CD4-positive, alpha-beta T cell (primary cell): ENCODE data around the gene RXRG. TPM values are rescaled to one million over a fixed set of nuclear protein-coding genes. Genes with fewer than 3 reads are reported as not detected.

Experiments
- ATAC-seq: fragments of 200-7000 bp; cut with Tn5 transposase; one replicate; pipeline ENCODE4 v1.10.0; 2022; ENCODE audit warnings: mild to moderate bottlenecking; ENCODE audit not compliant: poor library complexity
- CTCF ChIA-PET: fragments of 350-600 bp; sonication (Branson Sonifier 250); formaldehyde crosslinking; loops from one replicate; lab custom pipeline; 2021; ENCODE audit warnings: antibody characterized with exemption, inconsistent platforms; lab: Charles Lee
- POLR2A ChIA-PET: fragments of 350-600 bp; sonication (Branson Sonifier 250); formaldehyde crosslinking; loops from one replicate; lab custom pipeline; 2021; ENCODE audit warnings: antibody characterized with exemption, inconsistent platforms; lab: Charles Lee
- DNase-seq, 14 experiments: peaks; one replicate each; pipeline ENCODE4 v3.0.0-alpha.2; 2013 to 2020; ENCODE audit warnings: mixed read lengths in 2 of 14
- H3K27ac ChIP-seq, 2 donors: one replicate each; pipeline versions ENCODE4 v1.5.1 to v1.7.0; 2013; ENCODE audit warnings: low read length in 2 of 2, low read depth in 1 of 2, mild to moderate bottlenecking in 1 of 2
- H3K27me3 ChIP-seq, 2 experiments: 1 replicate in 1 of 2; 2 replicates in 1 of 2; pipeline versions ENCODE4 v1.6.1 to v1.7.0; 2013; ENCODE audit warnings: low read length in 2 of 2, control low read depth in 1 of 2, mild to moderate bottlenecking in 1 of 2, moderate library complexity in 1 of 2; ENCODE audit not compliant: insufficient read depth in 2 of 2, control insufficient read depth in 1 of 2
- H3K36me3 ChIP-seq: one replicate; pipeline ENCODE4 v1.6.1; 2013; ENCODE audit warnings: low read length, control low read depth; ENCODE audit not compliant: insufficient read depth
- H3K4me1 ChIP-seq: one replicate; pipeline ENCODE4 v1.6.1; 2013; ENCODE audit warnings: low read length, control low read depth; ENCODE audit not compliant: insufficient read depth
- H3K4me3 ChIP-seq: one replicate; pipeline ENCODE4 v1.5.1; 2013; ENCODE audit warnings: mild to moderate bottlenecking, low read length, moderate library complexity
- H3K9me3 ChIP-seq, 2 experiments: 1 replicate in 1 of 2; 2 replicates in 1 of 2; pipeline versions ENCODE4 v1.6.1 to v1.7.0; 2013; ENCODE audit warnings: low read length in 2 of 2, mild to moderate bottlenecking in 2 of 2, control low read depth in 1 of 2, moderate library complexity in 1 of 2; ENCODE audit not compliant: control insufficient read depth in 1 of 2, insufficient read depth in 1 of 2
- H3K27ac Mint-ChIP-seq: one replicate; pipeline ENCODE4 v1.8.0; 2020; ENCODE audit warnings: mixed read lengths
- H3K27me3 Mint-ChIP-seq: one replicate; pipeline ENCODE4 v1.8.0; 2021; ENCODE audit warnings: mixed read lengths
- H3K36me3 Mint-ChIP-seq: one replicate; pipeline ENCODE4 v1.8.0; 2021; ENCODE audit warnings: low read depth, mixed read lengths
- H3K4me1 Mint-ChIP-seq: one replicate; pipeline ENCODE4 v1.8.0; 2021; ENCODE audit warnings: low read depth, mixed read lengths
- H3K4me3 Mint-ChIP-seq: one replicate; pipeline ENCODE4 v1.8.0; 2020; ENCODE audit warnings: mild to moderate bottlenecking, mixed read lengths
- H3K9me3 Mint-ChIP-seq: one replicate; pipeline ENCODE4 v1.8.0; 2020; ENCODE audit warnings: mixed read lengths
- CTCF ChIP-seq: fragments of 200-600 bp; IDR thresholded peaks from one replicate; pipeline ENCODE4 v1.8.0; 2022; ENCODE audit warnings: antibody characterized with exemption, mild to moderate bottlenecking
- intact Hi-C, 2 experiments: fragments of 100-400 bp; cut with DNase I in 1 of 2; cut with micrococcal nuclease in 1 of 2; formaldehyde crosslinking; loops; one replicate each; pipeline versions ENCODE4 v1.15.1 to v1.9.0; 2023 to 2025; cut with DNase I, micrococcal nuclease
- total RNA-seq, 174 experiments: library from RNA in 2 of 174; stranded (reverse) in 2 of 174; gene quantifications; one replicate each; pipeline ENCODE4 v1.2.3 and lab custom pipeline; 2021 to 2026

RXRG gene
- total RNA-seq, 2 experiments from 2014 or later, result not detected

- Histone ChIP-seq H3K36me3 (no peaks in the 10 kb centered on the region), H3K27ac (no peak overlapping the region), H3K4me1 (peaks cover 24% of the 10 kb centered on the region), H3K4me3 (no peak overlapping the region), H3K27me3 (no peaks in the 10 kb centered on the region), H3K9me3 (no peaks in the 10 kb centered on the region)
- Mint-ChIP-seq H3K36me3 (no peaks in the 10 kb centered on the region), H3K27ac (no peak overlapping the region), H3K9me3 (no peaks in the 10 kb centered on the region), H3K27me3 (peaks cover 4% of the 10 kb centered on the region), H3K4me1 (peaks cover 22% of the 10 kb centered on the region), H3K4me3 (no peak overlapping the region)
- TF ChIP-seq CTCF, result no peak
- intact Hi-C loops, result no loop called here
- no peak for DNase-seq
- POLR2A ChIA-PET, result no interaction called here
- CTCF ChIA-PET, result no interaction called here
- ATAC-seq, result no peak
Observed at GRCh38 chr1:165423136-165423535, 21.8 kb downstream of the RXRG start.

- no peak overlapping the region for H3K27ac Mint-ChIP-seq
Observed at GRCh38 chr1:165420655-165421054, 24.3 kb downstream of the RXRG start.

GRCh38 chr1:165419839-165420238 is 25.1 kb downstream of the RXRG start:
- DNase-seq, result no peak
- ChIA-PET POLR2A (no interaction called here), CTCF (no interaction called here)
- Histone ChIP-seq H3K27me3 (peaks cover 8 to 10% of the 10 kb centered on the region in 2 experiments), H3K9me3 (no peaks in the 10 kb centered on the region), H3K4me1 (peaks cover 17% of the 10 kb centered on the region), H3K4me3 (no peak overlapping the region), H3K27ac (no peak overlapping the region), H3K36me3 (no peaks in the 10 kb centered on the region)
- intact Hi-C loops, result no loop called here
- no peak overlapping the region for H3K27ac Mint-ChIP-seq
- H3K4me1 Mint-ChIP-seq, result peaks cover 13% of the 10 kb centered on the region
- H3K27me3 Mint-ChIP-seq, result peaks cover 29% of the 10 kb centered on the region
- no peak for TF ChIP-seq CTCF
- no peak overlapping the region for H3K4me3 Mint-ChIP-seq
- H3K9me3 Mint-ChIP-seq, result no peaks in the 10 kb centered on the region
- no peak for ATAC-seq
- H3K36me3 Mint-ChIP-seq, result no peaks in the 10 kb centered on the region

More at GRCh38 chr1:165420655-165421054, 24.3 kb downstream of the RXRG start:
- Histone ChIP-seq H3K27ac (no peak overlapping the region), H3K4me3 (no peak overlapping the region), H3K9me3 (no peaks in the 10 kb centered on the region), H3K4me1 (peaks cover 24% of the 10 kb centered on the region), H3K36me3 (no peaks in the 10 kb centered on the region), H3K27me3 (peaks cover 3 to 10% of the 10 kb centered on the region in 2 experiments)
- ATAC-seq (no peak), DNase-seq (no peak)
- no peaks in the 10 kb centered on the region for H3K36me3 Mint-ChIP-seq
- ChIA-PET CTCF (no interaction called here), POLR2A (no interaction called here)
- no peak for TF ChIP-seq CTCF
- no peak overlapping the region for H3K4me3 Mint-ChIP-seq
- no peaks in the 10 kb centered on the region for H3K9me3 Mint-ChIP-seq
- intact Hi-C loops, result no loop called here
- peaks cover 21% of the 10 kb centered on the region for H3K4me1 Mint-ChIP-seq
- H3K27me3 Mint-ChIP-seq, result peaks cover 21% of the 10 kb centered on the region
